ENCODE measurements around the gene PEX16.

PEX16 gene

GRCh38 chr11:45936511-45937054 is 18.9 kb upstream of the PEX16 start:
- no peak for TF ChIP-seq CTCF (IDR thresholded peaks at IDR 0.05)
- Histone ChIP-seq H3K4me3 (no peak overlapping the region), H3K27ac (no peak overlapping the region)
- DNase-seq (ENCODE audit: low spot score): no peak

GRCh38 chr11:45935349-45936064 is 17.8 kb upstream of the PEX16 start:
- Histone ChIP-seq H3K4me3 (no peak overlapping the region), H3K27ac (no peak overlapping the region)
- no peak for TF ChIP-seq CTCF (IDR thresholded peaks at IDR 0.05)
- no peak for DNase-seq (ENCODE audit: low spot score)

GRCh38 chr11:45934580-45935318 is 17.1 kb upstream of the PEX16 start:
- TF ChIP-seq CTCF (IDR thresholded peaks at IDR 0.05): no peak
- DNase-seq (ENCODE audit: low spot score): no peak
- no peak overlapping the region for H3K27ac ChIP-seq
- H3K4me3 ChIP-seq: no peak overlapping the region

GRCh38 chr11:45933846-45934579 is 16.3 kb upstream of the PEX16 start:
- H3K27ac ChIP-seq: no peak overlapping the region
- no peak for DNase-seq (ENCODE audit: low spot score)
- H3K4me3 ChIP-seq: no peak overlapping the region
- TF ChIP-seq CTCF (IDR thresholded peaks at IDR 0.05): no peak

- TF ChIP-seq CTCF (IDR thresholded peaks at IDR 0.05): no peak
- DNase-seq (ENCODE audit: low spot score): no peak
- H3K4me3 ChIP-seq: no peak overlapping the region
- no peak overlapping the region for H3K27ac ChIP-seq
These were observed 15.6 kb upstream of the PEX16 start for GRCh38 chr11:45933131-45933831.

GRCh38 chr11:45932217-45932616 is 14.5 kb upstream of the PEX16 start:
- DNase-seq (ENCODE audit: low spot score): no peak
- Histone ChIP-seq H3K27ac (no peak overlapping the region), H3K4me3 (no peak overlapping the region)
- no peak for TF ChIP-seq CTCF (IDR thresholded peaks at IDR 0.05)

Data from coronary artery (tissue), 2 donors.